Liver (tissue), 3 donors: Measurements from ENCODE around the gene NDUFB1.

Source experiments
- CTCF ChIP-seq: fragments of 150-350 bp; IDR thresholded peaks from 2 replicates; pipeline ENCODE4 v1.5.1; 2017; ENCODE audit warnings: improper control_type of control experiment, low read depth, low read length; ENCODE audit not compliant: missing input control
- SP1 ChIP-seq: IDR thresholded peaks from 2 replicates; pipeline ENCODE4 v1.6.1; 2018; ENCODE audit warnings: antibody characterized with exemption, mild to moderate bottlenecking
- ZBTB33 ChIP-seq: IDR thresholded peaks from 2 replicates; pipeline ENCODE4 v1.6.1; 2016; ENCODE audit warnings: antibody characterized with exemption
- donor health status: healthy.
- donor health status: healthy.

- TF ChIP-seq CTCF (no peak), ZBTB33 (no peak), SP1 (no peak)
Measured at GRCh38 chr14:92160619-92161018, 39.1 kb upstream of the NDUFB1 start.
